Thoracic aorta (tissue), 2 donors: Measurements from ENCODE around the gene CLASP1. TPM values are rescaled to one million over a fixed set of nuclear protein-coding genes. Genes with fewer than 3 reads are reported as not detected.

Experiments used
- ATAC-seq: fragments of 150-250 bp; one replicate; pipeline ENCODE4 v1.8.0; 2017; ENCODE audit warnings: low read depth; ENCODE audit not compliant: insufficient number of reproducible peaks, low FRiP score
- DNase-seq: peaks from one replicate; pipeline ENCODE4 v3.0.0-alpha.2; 2020; ENCODE audit warnings: low spot score
- H3K27ac ChIP-seq, 2 donors: fragments of 200-600 bp; sonication (generic); 1 replicate in 1 of 2; 2 replicates in 1 of 2; pipeline ENCODE4 v1.5.1; 2016; ENCODE audit warnings: mild to moderate bottlenecking in 2 of 2, moderate library complexity in 2 of 2
- H3K27me3 ChIP-seq: fragments of 200-600 bp; sonication (generic); replicated peaks from 2 replicates; pipeline ENCODE4 v1.6.0; 2016; ENCODE audit warnings: mild to moderate bottlenecking; ENCODE audit not compliant: insufficient read depth
- H3K36me3 ChIP-seq: fragments of 200-600 bp; sonication (generic); one replicate; pipeline ENCODE4 v1.5.1; 2016
- H3K4me1 ChIP-seq, 2 donors: fragments of 200-600 bp; sonication (generic); 1 replicate in 1 of 2; 2 replicates in 1 of 2; pipeline versions ENCODE4 v1.5.1 to v1.6.0; 2016; ENCODE audit warnings: low read depth in 2 of 2, mild to moderate bottlenecking in 1 of 2; ENCODE audit not compliant: control insufficient read depth in 1 of 2
- H3K4me3 ChIP-seq: fragments of 200-600 bp; sonication (generic); 2 replicates; pipeline ENCODE4 v1.5.1; 2016; ENCODE audit warnings: mild to moderate bottlenecking
- H3K9me3 ChIP-seq: fragments of 200-600 bp; sonication (generic); 2 replicates; pipeline ENCODE4 v1.5.1; 2016
- CTCF ChIP-seq: fragments of 200-600 bp; sonication (generic); IDR thresholded peaks from one replicate; pipeline ENCODE4 v1.5.1; 2019; ENCODE audit warnings: antibody characterized with exemption
- total RNA-seq, 2 donors: library from RNA; depleted of rRNA; stranded (reverse); fragments of >200 nt; gene quantifications; one replicate each; pipeline versions ENCODE4 v1.1.0 to v1.2.3, GENCODE V29; 2016

The CLASP1 gene
- total RNA-seq, 2 donors from 2014 or later: 69.7 to 113 TPM

- Histone ChIP-seq H3K4me3 (no peak overlapping the region), H3K36me3 (no peaks in the 10 kb centered on the region), H3K27me3 (no peaks in the 10 kb centered on the region), H3K27ac (no peak overlapping the region), H3K9me3 (no peaks in the 10 kb centered on the region), H3K4me1 (peaks cover 25 to 46% of the 10 kb centered on the region in 2 donors)
- DNase-seq: no peak
- ATAC-seq: no peak
- TF ChIP-seq CTCF: no peak
These were observed 73.0 kb downstream of the CLASP1 start for GRCh38 chr2:121576263-121576662.

GRCh38 chr2:121575800-121576199 is 73.5 kb downstream of the CLASP1 start:
- Histone ChIP-seq H3K4me3 (no peak overlapping the region), H3K36me3 (no peaks in the 10 kb centered on the region), H3K27ac (no peak overlapping the region), H3K4me1 (peaks cover 24 to 46% of the 10 kb centered on the region in 2 donors), H3K27me3 (no peaks in the 10 kb centered on the region), H3K9me3 (no peaks in the 10 kb centered on the region)
- TF ChIP-seq CTCF: no peak
- ATAC-seq (no peak), DNase-seq (no peak)

- Histone ChIP-seq H3K9me3 (no peaks in the 10 kb centered on the region), H3K36me3 (no peaks in the 10 kb centered on the region), H3K27me3 (no peaks in the 10 kb centered on the region), H3K4me3 (no peak overlapping the region), H3K4me1 (peaks cover 12 to 39% of the 10 kb centered on the region in 2 donors), H3K27ac (no peak overlapping the region)
- no peak for TF ChIP-seq CTCF
- no peak for DNase-seq
- ATAC-seq: no peak
These were observed 78.6 kb downstream of the CLASP1 start for GRCh38 chr2:121570667-121571055.

- no peak overlapping the region for H3K27ac ChIP-seq
- no peak overlapping the region for H3K4me3 ChIP-seq
- ATAC-seq: no peak
- peaks cover 12 to 44% of the 10 kb centered on the region in 2 donors for H3K4me1 ChIP-seq
- H3K9me3 ChIP-seq: no peaks in the 10 kb centered on the region
- H3K27me3 ChIP-seq: no peaks in the 10 kb centered on the region
- H3K36me3 ChIP-seq: no peaks in the 10 kb centered on the region
- TF ChIP-seq CTCF: no peak
- DNase-seq: no peak
These were observed 79.1 kb downstream of the CLASP1 start for GRCh38 chr2:121570036-121570666.

GRCh38 chr2:121567957-121568409 is 81.3 kb downstream of the CLASP1 start:
- no peak overlapping the region for H3K27ac ChIP-seq
- no peaks in the 10 kb centered on the region for H3K27me3 ChIP-seq
- no peak overlapping the region for H3K4me3 ChIP-seq
- no peak for DNase-seq
- no peaks in the 10 kb centered on the region for H3K36me3 ChIP-seq
- ATAC-seq: no peak
- no peaks in the 10 kb centered on the region for H3K9me3 ChIP-seq
- no peak for TF ChIP-seq CTCF
- peaks cover 7 to 44% of the 10 kb centered on the region in 2 donors for H3K4me1 ChIP-seq
